Endothelial cell of umbilical vein (primary cell): ENCODE results near the gene WSB2. TPM values are rescaled to one million over a fixed set of nuclear protein-coding genes. Genes with fewer than 3 reads are reported as not detected.

Experiments
- BruUV-seq: library from RNA; stranded (reverse); fragments of 400-500 nt; replicated peaks from 2 replicates; lab custom pipeline; 2021; lab: Mats Ljungman, UMichigan
- CTCF ChIA-PET: fragments of 300-600, 350-600 bp; sonication (Branson Sonifier 250); formaldehyde crosslinking; loops from one replicate; lab custom pipeline; 2021; ENCODE audit warnings: antibody characterized with exemption, inconsistent platforms; lab: Charles Lee
- POLR2A ChIA-PET: fragments of 300-600, 350-600 bp; sonication (Branson Sonifier 250); formaldehyde crosslinking; loops from one replicate; lab custom pipeline; 2021; ENCODE audit warnings: antibody characterized with exemption, inconsistent platforms; lab: Charles Lee
- DNase-seq: peaks from one replicate; pipeline ENCODE4 v3.0.0-alpha.2; 2011; ENCODE audit warnings: low read depth, low spot score
- FAIRE-seq: peaks from 2 replicates; lab custom pipeline; 2011; peaks lifted over from hg19 to GRCh38; lab: Jason Lieb, UNC
- H2AFZ ChIP-seq: 2 replicates; pipeline ENCODE4 v1.6.0; 2012; ENCODE audit warnings: low read depth, low read length, control low read depth, inconsistent platforms
- H3K27ac ChIP-seq: 2 replicates; pipeline ENCODE4 v1.5.1; 2011; ENCODE audit warnings: low read depth, mild to moderate bottlenecking, control low read depth, low read length, moderate library complexity; ENCODE audit not compliant: insufficient read depth
- H3K27me3 ChIP-seq, 2 experiments: 2 replicates each; pipeline versions ENCODE4 v1.6.0 to v1.6.1; 2011; ENCODE audit warnings: low read length in 2 of 2, mixed read lengths in 1 of 2; ENCODE audit not compliant: control insufficient read depth in 2 of 2, insufficient read depth in 2 of 2
- H3K36me3 ChIP-seq, 2 experiments: 2 replicates in 1 of 2; 3 replicates in 1 of 2; pipeline ENCODE4 v1.5.1; 2011; ENCODE audit warnings: low read length in 2 of 2, mild to moderate bottlenecking in 1 of 2, moderate library complexity in 1 of 2; ENCODE audit not compliant: control insufficient read depth in 2 of 2, insufficient read depth in 2 of 2; ENCODE audit errors: extremely low read depth in 1 of 2
- H3K4me1 ChIP-seq: 3 replicates; pipeline ENCODE4 v1.5.1; 2011; ENCODE audit warnings: mild to moderate bottlenecking, low read length; ENCODE audit not compliant: control insufficient read depth, insufficient read depth; ENCODE audit errors: extremely low read depth
- H3K4me2 ChIP-seq: 2 replicates; pipeline ENCODE4 v1.6.1; 2011; ENCODE audit warnings: low read length, control low read depth, mixed read lengths; ENCODE audit not compliant: insufficient read depth
- H3K4me3 ChIP-seq, 3 experiments: fragments of 200-600 bp in 1 of 3; sonication (generic), shearing (Covaris generic) in 1 of 3; replicated peaks in 1 of 3; 2 replicates each; pipeline ENCODE4 v1.5.1; 2011 to 2016; ENCODE audit warnings: control low read depth in 3 of 3, low read length in 3 of 3, mild to moderate bottlenecking in 2 of 3, inconsistent platforms in 1 of 3, low read depth in 1 of 3, moderate library complexity in 1 of 3; ENCODE audit not compliant: insufficient read depth in 1 of 3
- H3K79me2 ChIP-seq: 2 replicates; pipeline ENCODE4 v1.6.0; 2012; ENCODE audit warnings: low read length, inconsistent platforms; ENCODE audit not compliant: control insufficient read depth, insufficient read depth
- H3K9ac ChIP-seq: replicated peaks from 2 replicates; pipeline ENCODE3; 2011; ENCODE audit warnings: low read length, control low read depth; ENCODE audit not compliant: insufficient read depth; ENCODE audit errors: extremely low read depth
- H3K9me1 ChIP-seq: replicated peaks from 3 replicates; pipeline ENCODE4 v1.6.0; 2011; ENCODE audit warnings: mild to moderate bottlenecking, low read length; ENCODE audit not compliant: control insufficient read depth, insufficient read depth; ENCODE audit errors: extremely low read depth
- H3K9me3 ChIP-seq: replicated peaks from 2 replicates; pipeline ENCODE4 v1.5.1; 2012; ENCODE audit warnings: low read length, inconsistent platforms; ENCODE audit not compliant: control insufficient read depth, insufficient read depth
- H4K20me1 ChIP-seq: replicated peaks from 2 replicates; pipeline ENCODE3; 2011; ENCODE audit warnings: mild to moderate bottlenecking, low read length; ENCODE audit not compliant: control insufficient read depth, insufficient read depth; ENCODE audit errors: extremely low read depth
- EZH2 ChIP-seq: IDR thresholded peaks from 2 replicates; pipeline ENCODE4 v1.6.1; 2012; ENCODE audit warnings: borderline replicate concordance, low read depth, mild to moderate bottlenecking, moderate library complexity, low read length, inconsistent platforms; ENCODE audit not compliant: severe bottlenecking
- FOS ChIP-seq: IDR thresholded peaks from 2 replicates; pipeline ENCODE4 v1.6.1; 2011; ENCODE audit warnings: mild to moderate bottlenecking, low read length, moderate library complexity, borderline replicate concordance; ENCODE audit not compliant: insufficient read depth
- GATA2 ChIP-seq: IDR thresholded peaks from 2 replicates; pipeline ENCODE4 v1.7.0; 2011; ENCODE audit warnings: low read depth, mild to moderate bottlenecking, moderate library complexity, mixed read lengths, low read length; ENCODE audit not compliant: insufficient read length, insufficient read depth
- JUN ChIP-seq: IDR thresholded peaks from 2 replicates; pipeline ENCODE4 v1.6.1; 2011; ENCODE audit warnings: borderline replicate concordance, low read depth; ENCODE audit not compliant: insufficient read length, insufficient read depth
- MYC ChIP-seq: IDR thresholded peaks from one replicate; pipeline ENCODE4 v1.6.1; 2011; ENCODE audit warnings: mild to moderate bottlenecking, low read depth, low read length
- POLR2A ChIP-seq: IDR thresholded peaks from 2 replicates; pipeline ENCODE4 v1.6.1; 2012; ENCODE audit warnings: low read depth, mild to moderate bottlenecking, control low read depth, low read length
- dilution Hi-C: fragments of 300-500 bp; cut with MboI; formaldehyde crosslinking; loops from one replicate; pipeline ENCODE4 v1.15.0; 2019; ENCODE audit warnings: low sequenced_read_pairs; ENCODE audit not compliant: extremely low pct_ligation_motif_present
- intact Hi-C: fragments of 100-400 bp; cut with micrococcal nuclease; formaldehyde crosslinking; loops from one replicate; pipeline ENCODE4 v1.10.0; 2022
- polyA plus RNA-seq, 4 experiments: library from polyadenylated mRNA; depleted of rRNA in 3 of 4; stranded (reverse) in 3 of 4; unstranded in 1 of 4; fragments of >200 nt; gene quantifications; 2 replicates each; pipeline versions ENCODE4 v1.2.1 to v1.2.3, GENCODE V29; 2011 to 2012; ENCODE audit warnings: missing spikeins in 1 of 4
- total RNA-seq: library from RNA; stranded (reverse); gene quantifications from 2 replicates; pipeline ENCODE4 v1.2.3, GENCODE V29; 2021

Gene WSB2
- total and polyA plus RNA-seq, 2 donors (not counting 3 experiments of a cell fraction or from before 2014, with no cell fraction given): 73.6 to 107 TPM

DNA sequence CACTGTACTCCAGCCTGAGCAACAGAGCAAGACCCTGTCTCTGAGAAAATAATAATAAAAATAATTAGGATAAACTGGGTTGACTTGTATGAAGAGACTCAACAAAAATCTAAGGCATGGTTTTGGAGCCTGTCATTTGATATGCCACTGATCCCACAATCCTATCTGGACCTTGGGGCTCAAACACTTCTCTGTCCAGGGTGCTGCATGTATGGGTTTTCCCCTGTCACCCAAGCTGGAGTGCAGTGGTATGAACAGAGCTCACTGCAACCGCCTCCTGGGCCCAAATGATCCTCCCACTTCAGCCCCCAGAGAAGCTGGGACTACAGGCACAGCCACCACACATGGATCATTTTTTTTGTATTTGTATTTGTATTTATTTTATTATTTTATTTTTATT, 48.1 kb upstream of the WSB2 start:
- no peak overlapping the region for H3K4me2 ChIP-seq
- CTCF ChIA-PET: interaction anchor here (0.9 to 1.6 kb wide), 2 partner anchors 12 to 39 kb away, joined by 3 to 6 read pairs; no protein-coding TSS in a partner anchor
- H3K4me1 ChIP-seq: peaks cover 4% of the 10 kb centered on the region
- no peak overlapping the region for H3K4me3 ChIP-seq
- H3K36me3 ChIP-seq: no peaks in the 10 kb centered on the region
- no peak for DNase-seq
- H3K9me1 ChIP-seq: no peaks in the 10 kb centered on the region
- TF ChIP-seq FOS: no peak
- TF ChIP-seq EZH2: no peak
- TF ChIP-seq GATA2: no peak
- TF ChIP-seq JUN: no peak
- no peak for TF ChIP-seq POLR2A
- no peak overlapping the region for H3K9ac ChIP-seq
- dilution Hi-C loops (no loop called here), intact Hi-C loops (no loop called here)
- H3K27ac ChIP-seq: no peak overlapping the region
- no peak overlapping the region for H2AFZ ChIP-seq
- no peaks in the 10 kb centered on the region for H3K79me2 ChIP-seq
- POLR2A ChIA-PET: no interaction called here
- no peaks in the 10 kb centered on the region for H4K20me1 ChIP-seq
- no peaks in the 10 kb centered on the region for H3K9me3 ChIP-seq
- peak; percentile 46 for FAIRE-seq
- no peaks in the 10 kb centered on the region for H3K27me3 ChIP-seq
- no TSS peak for BruUV-seq

DNA sequence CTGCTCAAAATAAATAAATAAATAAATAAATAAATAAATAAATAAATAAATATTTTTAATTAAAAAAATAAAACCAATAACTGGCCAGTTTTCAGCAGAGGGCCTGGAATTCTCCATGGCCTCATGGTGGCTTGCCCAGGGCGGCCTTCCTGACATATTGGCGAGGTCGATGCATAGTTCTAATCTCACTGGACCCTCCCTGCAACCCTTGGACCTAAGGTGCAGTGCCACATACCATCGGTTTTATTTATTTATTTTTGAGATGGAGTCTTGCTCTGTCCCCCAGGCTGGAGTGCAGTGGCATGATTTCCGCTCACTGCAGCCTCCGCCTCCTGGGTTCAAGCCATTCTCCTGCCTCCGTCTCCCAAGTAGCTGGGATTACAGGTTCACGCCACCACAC, 46.7 kb upstream of the WSB2 start:
- CTCF ChIA-PET: interaction anchor here (0.5 kb wide), 1 partner anchor 1778 kb away, joined by 3 read pairs; no protein-coding TSS in a partner anchor
- dilution Hi-C loops (no loop called here), intact Hi-C loops (no loop called here)
- no peak overlapping the region for H3K4me3 ChIP-seq
- TF ChIP-seq JUN (no peak), MYC (no peak), GATA2 (no peak)
- POLR2A ChIA-PET: no interaction called here
- no peak for FAIRE-seq
- no peak overlapping the region for H3K27ac ChIP-seq
- H3K36me3 ChIP-seq: no peaks in the 10 kb centered on the region
- H3K4me1 ChIP-seq: peaks cover 7% of the 10 kb centered on the region
- H3K9me1 ChIP-seq: no peaks in the 10 kb centered on the region
- no peak overlapping the region for H3K4me2 ChIP-seq
- H4K20me1 ChIP-seq: no peaks in the 10 kb centered on the region
- H3K79me2 ChIP-seq: no peaks in the 10 kb centered on the region
- H3K9me3 ChIP-seq: no peaks in the 10 kb centered on the region
- BruUV-seq: no TSS peak
- H3K27me3 ChIP-seq: no peaks in the 10 kb centered on the region
- DNase-seq: no peak
- H2AFZ ChIP-seq: no peak overlapping the region
- no peak overlapping the region for H3K9ac ChIP-seq
